Fibroblast of the aortic adventitia (primary cell): Measurements from ENCODE around the gene SEC31A. TPM values are rescaled to one million over a fixed set of nuclear protein-coding genes. Genes with fewer than 3 reads are reported as not detected.
A peak's percentile ranks its signal among the peaks of the same experiment; 100 is the strongest.
"Not testable (repeated sequence)": the region's sequence is repeated elsewhere in the genome, so short reads cannot be mapped to it uniquely, and the experiment has no call there.

ENCODE experiments used
- DNase-seq: peaks from one replicate; pipeline ENCODE4 v3.0.0-alpha.2; 2010; ENCODE audit warnings: low read depth
- H3K4me3 ChIP-seq: 2 replicates; pipeline ENCODE4 v1.5.1; 2011; ENCODE audit warnings: low read depth, mild to moderate bottlenecking, control low read depth, low read length, moderate library complexity
- total RNA-seq: library from RNA; depleted of rRNA; stranded (reverse); fragments of >200 nt; gene quantifications from 2 replicates; pipeline ENCODE4 v1.2.3, GENCODE V29; 2012; ENCODE audit warnings: low replicate concordance
- TF ChIP-seq, protein P1 (sequence below): IDR thresholded peaks from 2 replicates; pipeline ENCODE4 v1.5.1; 2011; ENCODE audit warnings: mild to moderate bottlenecking, low read length, control low read depth, inconsistent platforms; ENCODE audit not compliant: insufficient read depth

SEC31A gene
- total RNA-seq, 1 donor = 392 TPM

DNA sequence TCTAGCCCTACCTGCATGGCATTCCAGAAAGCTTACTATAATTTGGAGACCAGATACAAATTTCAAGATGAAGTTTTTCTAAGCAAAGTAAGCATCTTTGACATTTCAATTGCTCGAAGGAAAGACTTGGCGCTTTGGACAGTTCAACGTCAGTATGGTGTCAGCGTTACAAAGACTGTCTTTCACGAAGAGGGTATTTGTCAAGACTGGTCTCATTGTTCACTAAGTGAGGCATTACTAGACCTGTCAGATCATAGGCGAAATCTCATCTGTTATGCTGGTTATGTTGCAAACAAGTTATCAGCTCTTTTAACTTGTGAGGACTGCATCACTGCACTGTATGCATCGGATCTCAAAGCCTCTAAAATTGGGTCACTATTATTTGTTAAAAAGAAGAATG is 27.1 kb upstream of the SEC31A start:
- DNase-seq = no peak
- TF ChIP-seq, protein P1, sequence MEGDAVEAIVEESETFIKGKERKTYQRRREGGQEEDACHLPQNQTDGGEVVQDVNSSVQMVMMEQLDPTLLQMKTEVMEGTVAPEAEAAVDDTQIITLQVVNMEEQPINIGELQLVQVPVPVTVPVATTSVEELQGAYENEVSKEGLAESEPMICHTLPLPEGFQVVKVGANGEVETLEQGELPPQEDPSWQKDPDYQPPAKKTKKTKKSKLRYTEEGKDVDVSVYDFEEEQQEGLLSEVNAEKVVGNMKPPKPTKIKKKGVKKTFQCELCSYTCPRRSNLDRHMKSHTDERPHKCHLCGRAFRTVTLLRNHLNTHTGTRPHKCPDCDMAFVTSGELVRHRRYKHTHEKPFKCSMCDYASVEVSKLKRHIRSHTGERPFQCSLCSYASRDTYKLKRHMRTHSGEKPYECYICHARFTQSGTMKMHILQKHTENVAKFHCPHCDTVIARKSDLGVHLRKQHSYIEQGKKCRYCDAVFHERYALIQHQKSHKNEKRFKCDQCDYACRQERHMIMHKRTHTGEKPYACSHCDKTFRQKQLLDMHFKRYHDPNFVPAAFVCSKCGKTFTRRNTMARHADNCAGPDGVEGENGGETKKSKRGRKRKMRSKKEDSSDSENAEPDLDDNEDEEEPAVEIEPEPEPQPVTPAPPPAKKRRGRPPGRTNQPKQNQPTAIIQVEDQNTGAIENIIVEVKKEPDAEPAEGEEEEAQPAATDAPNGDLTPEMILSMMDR = no peak
- no peak overlapping the region for H3K4me3 ChIP-seq

DNA sequence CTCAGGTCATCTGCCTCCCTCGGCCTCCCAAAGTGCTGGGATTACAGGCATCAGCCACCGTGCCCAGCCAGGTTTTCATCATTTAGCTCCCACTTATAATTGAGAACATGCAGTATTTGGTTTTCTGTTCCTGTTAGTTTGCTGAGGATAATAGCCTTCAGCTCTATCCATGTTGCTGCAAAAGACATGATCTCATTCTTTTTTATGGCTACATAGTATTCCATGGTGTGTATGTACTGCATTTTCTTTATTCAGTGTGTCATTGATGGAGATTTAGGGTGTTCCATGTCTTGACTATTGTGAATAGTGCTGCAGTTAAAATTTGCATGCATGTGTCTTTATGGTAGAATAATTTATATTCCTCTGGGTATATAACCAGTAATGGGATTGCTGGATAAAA is 23.0 kb upstream of the SEC31A start:
- not testable (repeated sequence) for H3K4me3 ChIP-seq, DNase-seq

DNA sequence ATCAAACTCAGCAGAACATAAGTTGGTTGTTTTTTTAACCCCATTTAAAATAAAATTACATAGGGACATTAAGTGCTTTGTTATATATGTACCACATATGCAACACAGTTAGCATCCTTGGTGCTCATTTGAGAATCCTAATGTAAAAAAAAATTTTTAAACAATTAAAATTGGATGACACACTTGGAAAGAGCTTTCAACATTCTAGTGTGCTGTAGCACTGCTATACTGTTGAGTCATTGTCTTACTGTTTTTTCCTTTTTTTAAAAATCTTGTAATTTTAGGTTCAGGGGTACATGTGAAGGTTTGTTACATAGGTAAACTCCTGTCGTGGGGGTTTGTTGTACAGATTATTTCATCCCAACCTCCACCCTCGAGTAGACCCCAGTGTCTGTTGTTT is 22.4 kb upstream of the SEC31A start:
- H3K4me3 ChIP-seq = no peak overlapping the region
- no peak for DNase-seq
- TF ChIP-seq, protein P1 = no peak

DNA sequence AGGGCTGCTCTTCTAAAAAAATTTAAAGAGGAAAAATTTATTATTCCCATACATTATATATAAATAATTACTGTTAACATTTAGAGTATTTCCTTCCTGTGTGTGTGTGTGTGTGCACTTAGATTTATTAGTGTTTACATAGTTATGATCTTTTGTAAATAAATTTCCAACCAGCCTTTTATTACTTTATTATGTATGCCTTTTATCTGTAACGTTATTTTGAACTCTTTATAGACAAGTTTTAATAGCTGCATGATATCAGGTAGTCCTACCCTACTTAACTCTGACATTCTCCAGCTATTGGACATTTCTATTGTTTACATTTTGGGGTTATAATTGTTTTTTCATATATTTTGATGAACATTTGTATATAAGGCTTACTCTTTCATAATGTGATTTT is 18.4 kb upstream of the SEC31A start:
- no peak for DNase-seq
- H3K4me3 ChIP-seq = no peak overlapping the region
- TF ChIP-seq, protein P1 = no peak

DNA sequence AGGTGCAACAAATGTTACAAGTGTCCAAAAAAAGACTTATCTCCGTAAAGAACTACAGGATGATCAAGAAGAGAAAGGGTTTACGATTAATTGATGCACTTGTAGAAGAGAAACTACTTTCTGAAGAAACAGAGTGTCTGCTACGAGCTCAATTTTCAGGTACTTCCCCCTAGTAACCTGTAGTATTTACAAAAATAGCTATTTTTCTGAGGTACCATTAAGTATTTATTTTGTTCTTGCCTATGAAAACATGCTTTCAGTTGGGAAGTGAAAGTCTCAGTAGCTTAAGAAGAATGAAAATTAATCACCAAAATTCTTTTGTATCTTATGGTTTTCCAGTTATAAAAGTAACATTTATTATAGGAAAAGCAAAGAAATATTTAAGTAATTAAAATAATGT is 15.5 kb upstream of the SEC31A start:
- TF ChIP-seq, protein P1 = no peak
- H3K4me3 ChIP-seq = no peak overlapping the region
- no peak for DNase-seq

DNA sequence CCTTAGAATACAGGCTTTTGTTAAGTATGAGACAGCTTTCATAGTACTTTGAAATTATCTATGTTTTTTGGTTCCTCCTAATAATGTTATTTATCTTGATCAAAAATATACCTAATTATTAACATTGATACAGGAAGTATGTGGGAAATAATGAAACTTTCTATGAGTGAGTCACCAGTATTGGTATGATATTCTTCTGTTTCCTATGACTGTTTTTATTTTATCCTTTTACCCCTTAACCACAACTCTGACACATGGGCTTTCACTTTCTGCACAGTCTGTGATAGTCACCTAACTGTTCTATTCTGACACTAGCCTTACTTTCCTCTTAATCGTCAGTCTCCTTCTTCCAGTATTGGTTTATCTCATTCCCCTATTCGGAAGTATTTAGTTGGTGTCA is 14.3 kb upstream of the SEC31A start:
- TF ChIP-seq, protein P1 = no peak
- peak; percentile 29 for DNase-seq
- H3K4me3 ChIP-seq = no peak overlapping the region

DNA sequence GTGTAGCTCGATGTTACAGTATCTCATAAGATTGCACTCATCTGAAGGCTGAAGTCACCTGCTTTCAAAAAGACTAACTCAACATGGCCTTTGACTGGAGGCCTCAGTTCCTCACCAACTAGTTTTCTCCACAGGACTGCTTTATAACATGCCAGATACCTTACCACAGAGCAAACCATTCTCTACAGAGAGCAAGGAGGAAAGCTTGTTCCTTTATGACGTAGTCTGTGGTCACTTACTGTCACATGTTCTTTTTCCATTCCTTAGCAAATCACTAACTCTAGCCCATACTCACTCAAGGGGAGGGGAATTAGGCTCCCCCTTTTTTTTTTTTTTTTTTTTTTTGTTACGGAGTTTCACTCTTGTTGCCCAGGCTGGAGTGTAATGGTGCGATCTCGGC is 12.8 kb upstream of the SEC31A start:
- DNase-seq = no peak
- TF ChIP-seq, protein P1 = no peak
- no peak overlapping the region for H3K4me3 ChIP-seq

DNA sequence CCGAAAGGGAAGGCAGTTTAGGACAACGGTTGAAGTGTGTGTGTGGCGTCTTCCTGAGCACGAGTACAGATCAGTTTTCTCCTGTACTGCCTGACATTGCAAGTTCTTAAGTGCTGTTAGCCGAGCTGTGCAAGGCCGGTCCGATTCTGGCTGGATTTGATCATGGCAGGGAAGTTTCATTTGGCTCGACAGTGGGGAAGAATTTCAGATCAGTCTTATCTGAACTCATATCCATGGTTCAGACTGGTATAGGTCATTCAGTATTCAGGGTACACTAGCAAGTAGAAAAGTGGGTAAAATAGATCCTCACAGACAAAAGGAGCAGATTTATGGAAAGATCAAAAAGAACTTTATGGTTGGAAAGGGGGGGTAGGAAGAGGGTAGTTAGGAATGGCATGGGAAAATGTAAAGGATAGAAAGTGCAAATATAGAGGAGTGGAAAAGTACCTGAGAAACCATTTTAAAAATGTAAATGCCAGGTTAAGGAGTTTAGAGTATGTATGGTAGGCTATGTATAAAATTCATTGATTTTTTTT is 10.3 kb upstream of the SEC31A start:
- peak overlapping the region; percentile 89 for H3K4me3 ChIP-seq
- DNase-seq = no peak
- TF ChIP-seq, protein P1 = no peak
